Tibial nerve (tissue), 3 donors: Measurements from ENCODE around the gene CABLES2.
A peak's percentile ranks its signal among the peaks of the same experiment; 100 is the strongest.

Experiments used
- CTCF ChIP-seq, 5 experiments: fragments of 200-600 bp in 3 of 5; fragments of 450-650 bp in 2 of 5; sonication (generic) in 3 of 5; IDR thresholded peaks; one replicate each; pipeline ENCODE4 v1.5.1; 2016 to 2019; ENCODE audit warnings: antibody characterized with exemption in 5 of 5, mild to moderate bottlenecking in 3 of 5, moderate library complexity in 2 of 5
- POLR2A ChIP-seq, 2 donors: fragments of 450-650 bp; IDR thresholded peaks; one replicate each; pipeline ENCODE4 v1.6.1; 2017; ENCODE audit warnings: antibody characterized with exemption in 2 of 2, mild to moderate bottlenecking in 2 of 2, moderate library complexity in 2 of 2

GRCh38 chr20:62367136-62367632, 39.9 kb downstream of the CABLES2 start, which contains the start of gene LAMA5:
- TF ChIP-seq POLR2A (IDR thresholded peaks at IDR 0.05) = peak in 1 of 2 donors; percentile 58
- TF ChIP-seq CTCF (IDR thresholded peaks at IDR 0.05) = peak in 1 of 5 experiments; percentile 10
